H1 (cell line): Measurements from ENCODE around the gene MVK. TPM values are rescaled to one million over a fixed set of nuclear protein-coding genes. Genes with fewer than 3 reads are reported as not detected.

ENCODE experiments used
- KDM4A ChIP-seq: IDR thresholded peaks from one replicate; pipeline ENCODE4 v1.7.1; 2012; ENCODE audit warnings: low read depth, mild to moderate bottlenecking, moderate library complexity, low read length, inconsistent platforms; ENCODE audit not compliant: severe bottlenecking
- POU5F1 ChIP-seq: IDR thresholded peaks from 2 replicates; pipeline ENCODE4 v1.6.1; 2011; ENCODE audit warnings: low read depth, mild to moderate bottlenecking, low read length, moderate library complexity
- RXRA ChIP-seq: IDR thresholded peaks from 2 replicates; pipeline ENCODE4 v1.6.1; 2011; ENCODE audit warnings: low read depth, mild to moderate bottlenecking, low read length, moderate library complexity; ENCODE audit not compliant: insufficient read depth
- SIRT6 ChIP-seq: IDR thresholded peaks from one replicate; pipeline ENCODE4 v1.7.1; 2012; ENCODE audit warnings: low read length, inconsistent platforms
- SUZ12 ChIP-seq: fragments of 200-600 bp; sonication (generic); IDR thresholded peaks from 2 replicates; pipeline ENCODE4 v1.6.1; 2012; ENCODE audit warnings: mild to moderate bottlenecking, inconsistent platforms, low read length, moderate library complexity, mixed read lengths
- TBP ChIP-seq: IDR thresholded peaks from 2 replicates; pipeline ENCODE4 v1.6.1; 2011; ENCODE audit warnings: low read depth, low read length, improper control_type of control experiment
- polyA plus RNA-seq, 7 experiments: library from polyadenylated mRNA; depleted of rRNA in 3 of 7; stranded (reverse) in 5 of 7; unstranded in 2 of 7; fragments of >200 nt in 5 of 7; fragments of 200-250 nt in 2 of 7; gene quantifications; 1 replicate in 5 of 7; 2 replicates in 1 of 7; 4 replicates in 1 of 7; pipeline versions ENCODE4 v1.2.1 to v1.2.3, GENCODE V29; 2011 to 2013; ENCODE audit warnings: missing spikeins in 2 of 7, mixed read lengths in 2 of 7
- total RNA-seq: library from RNA; stranded (reverse); fragmentation: NEBNext Ultra II Directional; extraction: Animal tissue kit (Norgen Biotek cat#: 25700); gene quantifications from 2 replicates; pipeline ENCODE4 v1.2.1, GENCODE V29; 2021

MVK gene
- total and polyA plus RNA-seq, 2 of the 8 experiments (the other 6 are each of a cell fraction or from before 2014, with no cell fraction given): 15.7 to 20.9 TPM

- TF ChIP-seq SUZ12 (no peak), SIRT6 (no peak), RXRA (no peak), TBP (no peak), POU5F1 (no peak), KDM4A (no peak)
These were observed 10.1 kb downstream of the MVK start (continued) for GRCh38 chr12:109583733-109584132.
